AG20443 (cell line): ENCODE results near the gene SEMA4F.

Source experiments
- DNase-seq: peaks from one replicate; pipeline ENCODE4 v3.0.0; 2012; ENCODE audit warnings: low spot score, mixed read lengths

Gene SEMA4F

GRCh38 chr2:74707837-74708236 lies 53.8 kb downstream of the SEMA4F start:
- DNase-seq: no peak

GRCh38 chr2:74708296-74708695 lies 54.2 kb downstream of the SEMA4F start:
- DNase-seq: no peak

- no peak for DNase-seq
These were observed 54.8 kb downstream of the SEMA4F start for GRCh38 chr2:74708883-74709282.

- DNase-seq: no peak
These were observed 58.4 kb downstream of the SEMA4F start for GRCh38 chr2:74712223-74713053.

GRCh38 chr2:74714691-74715080 lies 60.6 kb downstream of the SEMA4F start:
- peak; percentile 26 for DNase-seq

- peak; percentile 93 for DNase-seq
These were observed 61.2 kb downstream of the SEMA4F start for GRCh38 chr2:74715081-74715791.

GRCh38 chr2:74715880-74716279 lies 61.8 kb downstream of the SEMA4F start:
- DNase-seq: no peak

- no peak for DNase-seq
These were observed 65.0 kb downstream of the SEMA4F start for GRCh38 chr2:74719066-74719465.

GRCh38 chr2:74721316-74721715 lies 67.3 kb downstream of the SEMA4F start:
- DNase-seq: no peak

- DNase-seq: no peak
These were observed 70.4 kb downstream of the SEMA4F start for GRCh38 chr2:74724496-74724895.

- DNase-seq: no peak
These were observed 71.2 kb downstream of the SEMA4F start for GRCh38 chr2:74725287-74725686.

- DNase-seq: no peak
These were observed 74.8 kb downstream of the SEMA4F start for GRCh38 chr2:74728842-74729241.

GRCh38 chr2:74730530-74730929 lies 76.5 kb downstream of the SEMA4F start:
- DNase-seq: no peak
